Fibroblast of the aortic adventitia (primary cell): ENCODE measurements around the gene ATP13A3. TPM values are rescaled to one million over a fixed set of nuclear protein-coding genes. Genes with fewer than 3 reads are reported as not detected.

Source experiments
- DNase-seq: peaks from one replicate; pipeline ENCODE4 v3.0.0-alpha.2; 2010; ENCODE audit warnings: low read depth
- H3K4me3 ChIP-seq: 2 replicates; pipeline ENCODE4 v1.5.1; 2011; ENCODE audit warnings: low read depth, mild to moderate bottlenecking, control low read depth, low read length, moderate library complexity
- total RNA-seq: library from RNA; depleted of rRNA; stranded (reverse); fragments of >200 nt; gene quantifications from 2 replicates; pipeline ENCODE4 v1.2.3, GENCODE V29; 2012; ENCODE audit warnings: low replicate concordance
- TF ChIP-seq, protein P1 (sequence below): IDR thresholded peaks from 2 replicates; pipeline ENCODE4 v1.5.1; 2011; ENCODE audit warnings: mild to moderate bottlenecking, low read length, control low read depth, inconsistent platforms; ENCODE audit not compliant: insufficient read depth

The ATP13A3 gene
- total RNA-seq, 1 donor: 494 TPM

GRCh38 chr3:194468086-194468485 is 18.7 kb downstream of the ATP13A3 start:
- DNase-seq: peak; percentile 53
- TF ChIP-seq, protein P1, sequence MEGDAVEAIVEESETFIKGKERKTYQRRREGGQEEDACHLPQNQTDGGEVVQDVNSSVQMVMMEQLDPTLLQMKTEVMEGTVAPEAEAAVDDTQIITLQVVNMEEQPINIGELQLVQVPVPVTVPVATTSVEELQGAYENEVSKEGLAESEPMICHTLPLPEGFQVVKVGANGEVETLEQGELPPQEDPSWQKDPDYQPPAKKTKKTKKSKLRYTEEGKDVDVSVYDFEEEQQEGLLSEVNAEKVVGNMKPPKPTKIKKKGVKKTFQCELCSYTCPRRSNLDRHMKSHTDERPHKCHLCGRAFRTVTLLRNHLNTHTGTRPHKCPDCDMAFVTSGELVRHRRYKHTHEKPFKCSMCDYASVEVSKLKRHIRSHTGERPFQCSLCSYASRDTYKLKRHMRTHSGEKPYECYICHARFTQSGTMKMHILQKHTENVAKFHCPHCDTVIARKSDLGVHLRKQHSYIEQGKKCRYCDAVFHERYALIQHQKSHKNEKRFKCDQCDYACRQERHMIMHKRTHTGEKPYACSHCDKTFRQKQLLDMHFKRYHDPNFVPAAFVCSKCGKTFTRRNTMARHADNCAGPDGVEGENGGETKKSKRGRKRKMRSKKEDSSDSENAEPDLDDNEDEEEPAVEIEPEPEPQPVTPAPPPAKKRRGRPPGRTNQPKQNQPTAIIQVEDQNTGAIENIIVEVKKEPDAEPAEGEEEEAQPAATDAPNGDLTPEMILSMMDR: no peak
- H3K4me3 ChIP-seq: no peak overlapping the region

DNA sequence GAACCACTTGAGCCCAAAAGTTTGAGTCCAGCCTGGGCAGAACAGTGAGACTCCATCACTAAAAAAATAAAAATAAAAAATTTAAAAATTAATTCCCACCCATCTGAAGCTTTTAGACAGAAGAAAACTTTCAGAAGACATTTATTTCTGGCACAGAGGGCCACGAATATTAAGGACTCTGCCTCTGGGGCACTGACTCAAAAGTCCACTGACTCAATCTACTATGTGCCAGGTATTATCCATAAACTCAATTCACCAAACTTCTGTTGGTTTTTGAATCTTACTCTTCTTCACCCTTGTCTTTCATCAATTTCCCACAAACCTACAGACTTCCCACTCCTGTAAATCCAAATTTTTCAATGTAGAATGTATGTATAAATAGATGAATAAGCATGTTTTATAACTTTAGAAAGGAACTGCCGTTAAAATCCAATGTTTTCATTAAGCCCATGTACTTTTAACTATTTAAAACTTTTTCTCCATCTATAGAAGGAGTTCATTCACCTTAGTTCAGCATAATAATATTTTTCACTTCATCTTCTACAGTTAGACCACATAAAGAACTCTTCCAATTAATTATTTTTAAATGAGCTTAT is 19.9 kb downstream of the ATP13A3 start:
- no peak for DNase-seq
- TF ChIP-seq, protein P1: no peak
- H3K4me3 ChIP-seq: no peak overlapping the region

DNA sequence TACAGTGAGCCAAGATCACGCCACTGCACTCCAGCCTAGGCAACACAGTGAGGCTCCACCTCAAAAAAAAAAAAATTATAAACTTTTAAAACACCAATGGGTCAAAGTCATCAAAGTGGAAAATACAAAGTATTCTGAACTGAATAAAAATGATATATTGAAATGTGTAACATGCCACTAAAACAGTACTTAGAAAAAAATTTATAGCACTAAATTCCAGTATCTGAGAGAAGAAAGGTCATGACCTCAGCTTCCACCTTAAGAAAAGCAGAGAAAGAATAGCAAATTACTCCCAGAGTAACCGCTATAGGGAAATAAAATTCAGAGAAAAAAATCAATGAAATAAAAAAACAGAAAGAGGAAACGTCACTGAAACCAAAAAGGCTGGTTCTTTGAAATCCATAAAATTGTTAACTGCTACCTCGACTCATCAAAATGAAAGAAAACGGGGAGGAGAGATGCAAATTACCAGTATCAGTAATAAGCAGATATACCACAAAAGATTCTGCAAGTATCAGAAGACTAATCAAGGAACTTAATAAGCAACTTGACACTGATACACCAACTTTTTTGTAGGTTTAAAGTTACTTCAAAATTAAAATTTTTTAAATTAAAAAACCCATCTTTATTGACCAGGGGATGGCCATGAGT is 20.8 kb downstream of the ATP13A3 start:
- DNase-seq: no peak
- no peak overlapping the region for H3K4me3 ChIP-seq
- TF ChIP-seq, protein P1: no peak

DNA sequence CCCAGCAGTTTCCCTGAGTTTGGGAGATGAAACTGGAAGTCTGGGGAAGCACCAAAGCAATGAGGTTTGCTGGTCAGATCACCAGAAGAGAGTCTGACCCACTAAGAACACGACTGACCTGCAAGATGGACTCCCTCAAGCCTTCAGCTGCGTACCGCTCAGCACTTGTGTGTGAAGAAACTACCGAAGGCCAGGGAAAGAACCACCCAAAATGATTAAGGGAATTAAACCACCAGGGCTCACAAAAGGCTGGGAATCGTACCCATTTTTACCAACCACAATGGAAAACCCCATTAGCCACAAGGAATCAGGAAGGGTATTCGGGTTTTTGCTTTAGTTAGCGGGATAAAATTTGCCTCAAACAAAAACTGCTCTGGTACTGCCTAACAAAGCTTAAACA is 21.6 kb downstream of the ATP13A3 start:
- DNase-seq: no peak
- TF ChIP-seq, protein P1: no peak

DNA sequence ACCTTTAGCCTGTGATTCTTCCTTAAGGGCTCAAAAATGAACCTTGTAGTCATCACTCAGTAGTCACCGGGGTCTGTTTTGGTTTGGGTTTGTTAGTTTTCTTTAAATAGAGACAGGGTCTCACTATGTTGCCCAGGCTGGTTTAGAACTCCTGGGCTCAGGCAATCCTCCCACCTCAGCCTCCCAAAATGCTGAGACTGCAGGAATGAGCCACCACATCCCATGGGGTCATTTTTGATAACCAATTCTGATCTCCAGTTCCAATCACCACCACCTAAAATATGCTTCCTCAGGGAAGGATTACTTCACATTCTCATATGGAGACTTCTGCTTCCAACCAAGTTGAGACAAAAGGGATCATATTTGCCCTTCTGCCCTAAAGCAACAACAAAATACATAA is 22.1 kb downstream of the ATP13A3 start:
- TF ChIP-seq, protein P1: no peak
- no peak overlapping the region for H3K4me3 ChIP-seq
- no peak for DNase-seq

More for the DNA sequence above, 21.6 kb downstream of the ATP13A3 start:
- H3K4me3 ChIP-seq: no peak overlapping the region

GRCh38 chr3:194462936-194463335 is 23.9 kb downstream of the ATP13A3 start:
- peak; percentile 57 for DNase-seq
- H3K4me3 ChIP-seq: no peak overlapping the region
- TF ChIP-seq, protein P1: no peak
